Neural cell (in vitro differentiated cells): Measurements from ENCODE around the gene TMEM117.

Source experiments
- CTCF ChIP-seq: fragments of 450-650 bp; IDR thresholded peaks from 2 replicates; pipeline ENCODE4 v1.5.1; 2014; ENCODE audit warnings: antibody characterized with exemption, mild to moderate bottlenecking, moderate library complexity; ENCODE audit not compliant: poor library complexity, severe bottlenecking
- MXI1 ChIP-seq: fragments of 450-650 bp; conservative IDR thresholded peaks from 2 replicates; pipeline ENCODE4 v1.6.1; 2014; ENCODE audit warnings: antibody characterized with exemption, mild to moderate bottlenecking; ENCODE audit not compliant: poor library complexity, severe bottlenecking

- no peak for TF ChIP-seq CTCF
- no peak for TF ChIP-seq MXI1
Measured at GRCh38 chr12:43880547-43880946, 44.7 kb downstream of the TMEM117 start.
